Skeletal muscle cell (primary cell): ENCODE measurements around the gene MACROD2.

ENCODE experiments used
- DNase-seq: peaks from one replicate; pipeline ENCODE4 v3.0.0-alpha.2; 2010; ENCODE audit warnings: low read depth
- H3K4me3 ChIP-seq: 2 replicates; pipeline ENCODE4 v1.5.1; 2011; ENCODE audit warnings: low read depth, mild to moderate bottlenecking, control low read depth, low read length, moderate library complexity

The MACROD2 gene

DNA sequence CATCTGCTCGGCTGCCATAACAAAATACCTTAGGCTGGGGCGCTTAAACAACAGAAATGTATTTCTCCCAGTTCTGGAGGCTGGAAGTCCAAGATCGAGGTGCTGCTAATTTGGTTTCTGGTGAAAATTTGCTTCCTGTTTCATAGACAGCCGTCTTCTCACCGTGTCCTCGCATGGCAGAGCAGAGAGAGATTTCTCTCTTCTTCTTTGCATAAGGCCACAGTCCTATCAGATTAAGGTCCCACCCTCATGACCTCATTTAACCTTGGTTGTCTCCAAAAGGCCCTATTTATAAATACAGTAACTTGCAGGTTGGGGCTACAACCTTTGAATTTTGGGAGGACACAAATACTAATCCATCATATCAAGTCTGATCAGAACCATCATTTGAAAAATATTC, 2033.6 kb downstream of the MACROD2 start:
- H3K4me3 ChIP-seq, result no peak overlapping the region
- no peak for DNase-seq

GRCh38 chr20:16030253-16030652, 2034.9 kb downstream of the MACROD2 start:
- no peak overlapping the region for H3K4me3 ChIP-seq
- DNase-seq, result no peak

GRCh38 chr20:16035576-16035975, 2040.3 kb downstream of the MACROD2 start:
- no peak overlapping the region for H3K4me3 ChIP-seq
- no peak for DNase-seq

DNA sequence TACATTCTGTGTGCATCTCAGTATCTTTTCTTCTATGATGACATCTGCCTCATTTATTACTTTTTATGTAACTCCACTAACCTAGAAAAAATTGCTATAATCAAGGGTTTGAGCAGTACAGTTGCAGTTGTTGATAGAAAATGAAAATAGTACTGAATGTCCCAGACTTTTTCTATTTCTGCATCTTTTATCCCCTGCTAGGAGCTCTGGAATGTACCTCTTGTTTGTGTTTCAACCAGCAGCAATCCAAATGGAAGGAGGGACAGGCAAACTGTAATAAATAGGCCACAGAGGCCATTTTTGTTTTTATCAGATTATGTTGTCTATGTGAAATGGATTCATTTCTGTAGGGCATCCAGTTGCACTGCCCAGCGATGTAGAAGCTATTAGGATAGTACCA, 2041.0 kb downstream of the MACROD2 start:
- no peak for DNase-seq

DNA sequence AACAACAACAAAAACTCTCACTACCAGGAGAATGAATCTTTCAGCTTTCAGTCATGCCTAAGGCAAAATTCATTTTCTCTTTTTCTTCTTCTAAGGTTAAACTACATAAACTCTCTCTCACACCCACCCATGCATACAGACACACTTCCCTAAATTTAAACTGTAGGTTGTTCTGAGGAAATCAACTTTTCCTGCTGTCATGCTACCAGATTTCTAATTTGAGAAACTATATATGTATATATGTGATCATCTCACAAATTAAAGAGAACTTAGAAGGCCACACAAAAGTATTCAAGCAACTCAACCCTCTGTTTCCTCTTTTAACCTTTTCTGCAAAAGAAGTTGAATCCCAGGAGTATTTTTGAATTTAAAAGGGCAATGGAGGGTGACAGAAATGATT, 2045.4 kb downstream of the MACROD2 start:
- DNase-seq, result no peak
- no peak overlapping the region for H3K4me3 ChIP-seq

More for the DNA sequence above, 2041.0 kb downstream of the MACROD2 start:
- H3K4me3 ChIP-seq, result no peak overlapping the region

- DNase-seq, result no peak
- no peak overlapping the region for H3K4me3 ChIP-seq
Measured at GRCh38 chr20:16042731-16043130, 2047.4 kb downstream of the MACROD2 start.

DNA sequence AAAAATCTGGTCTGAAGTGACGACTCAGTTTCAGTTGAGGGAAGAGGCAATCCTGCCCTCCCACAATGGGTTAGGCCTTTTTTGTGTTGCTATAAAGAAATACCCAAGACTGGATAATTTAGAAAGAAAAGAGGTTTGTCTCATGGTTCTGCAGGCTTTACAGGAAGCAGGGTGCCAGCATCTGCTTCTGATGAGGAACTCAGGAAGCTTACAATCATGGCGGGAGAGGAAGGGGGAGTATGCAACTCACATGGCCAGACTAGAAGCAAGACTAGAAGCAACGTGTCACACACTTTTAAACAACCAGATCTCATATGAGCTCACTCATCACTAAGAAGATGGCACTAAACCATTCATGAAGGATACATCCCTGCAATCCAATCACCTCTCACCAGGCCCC, 2048.6 kb downstream of the MACROD2 start:
- H3K4me3 ChIP-seq, result no peak overlapping the region
- no peak for DNase-seq

GRCh38 chr20:16048876-16049275, 2053.6 kb downstream of the MACROD2 start:
- no peak for DNase-seq
- no peak overlapping the region for H3K4me3 ChIP-seq

- DNase-seq, result no peak
- no peak overlapping the region for H3K4me3 ChIP-seq
Measured at GRCh38 chr20:16049529-16050093, 2054.3 kb downstream of the MACROD2 start.

DNA sequence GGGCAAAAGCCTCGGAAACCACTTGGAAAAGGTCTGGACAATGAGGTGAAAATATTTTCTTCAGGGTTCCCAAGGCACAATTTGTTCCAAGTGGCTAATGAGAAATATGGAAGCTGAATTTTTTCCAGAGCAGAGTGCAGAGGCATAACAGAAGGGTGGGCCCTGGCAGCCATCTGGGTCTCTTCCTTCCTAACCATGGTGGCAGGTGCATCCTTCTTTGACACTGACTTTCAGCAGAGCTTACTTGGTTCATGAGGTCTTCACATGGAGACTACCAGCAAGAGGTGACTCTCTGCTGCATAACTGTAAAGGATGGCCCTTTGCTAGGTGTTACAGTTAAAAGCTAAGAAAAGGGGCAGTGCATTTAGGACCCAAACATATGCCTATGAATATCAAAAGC, 2055.1 kb downstream of the MACROD2 start:
- no peak overlapping the region for H3K4me3 ChIP-seq
- no peak for DNase-seq

DNA sequence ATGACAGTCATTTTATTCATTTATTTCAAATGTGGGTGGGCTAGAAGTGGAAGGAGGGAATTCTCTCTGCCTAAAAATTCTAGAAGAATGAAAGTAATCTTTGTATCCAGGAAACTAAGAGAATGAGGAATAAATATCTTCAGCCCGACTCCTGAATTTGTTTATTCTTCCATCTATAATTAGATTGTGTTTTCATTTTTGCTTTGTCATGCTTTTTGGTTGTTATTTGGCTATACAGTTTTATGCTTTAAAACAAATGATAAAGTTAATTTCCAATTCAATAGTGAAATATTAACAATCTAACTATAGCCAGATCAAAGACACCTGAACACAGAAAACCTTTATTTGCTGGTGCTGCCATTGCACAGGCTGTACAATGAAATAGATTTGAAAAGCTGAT, 2056.7 kb downstream of the MACROD2 start:
- DNase-seq, result no peak
- no peak overlapping the region for H3K4me3 ChIP-seq

DNA sequence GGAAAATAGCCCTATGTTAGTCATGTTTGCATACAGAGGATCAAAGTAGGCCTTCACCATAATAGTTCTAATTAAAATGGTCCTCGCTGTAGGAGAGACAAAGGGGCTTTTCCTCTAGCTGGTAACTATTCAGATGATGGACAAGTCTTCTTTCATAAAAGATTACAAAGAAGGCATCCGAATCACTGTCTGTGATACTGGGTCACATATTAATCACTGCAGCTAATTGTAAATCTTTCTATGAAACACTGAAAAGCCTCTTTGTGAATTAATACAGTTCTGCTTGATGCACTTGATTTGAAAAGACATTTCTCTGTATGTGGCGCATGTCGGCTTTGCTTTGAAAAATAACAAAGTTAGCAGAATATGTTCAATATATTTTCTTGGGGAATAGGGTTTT, 2057.1 kb downstream of the MACROD2 start:
- no peak for DNase-seq
- no peak overlapping the region for H3K4me3 ChIP-seq

DNA sequence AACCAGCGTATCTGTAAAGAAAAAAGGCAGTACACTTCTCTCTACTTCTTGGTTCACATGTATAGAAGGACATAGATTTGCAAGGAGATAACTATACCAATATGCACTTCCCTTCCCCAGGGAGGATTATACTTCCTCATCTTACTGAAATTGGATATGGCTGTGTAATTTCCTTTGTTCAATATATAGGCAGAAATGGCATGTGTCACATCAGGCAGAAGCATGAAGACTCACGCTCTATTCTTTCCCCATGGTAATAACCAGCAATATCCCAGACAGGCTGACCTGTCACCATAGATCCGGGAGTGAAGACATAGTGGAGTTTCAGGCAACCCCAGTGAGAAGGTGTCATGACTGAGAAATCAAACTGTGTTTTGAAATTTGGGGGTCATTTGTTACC, 2059.7 kb downstream of the MACROD2 start:
- no peak for DNase-seq
- no peak overlapping the region for H3K4me3 ChIP-seq

GRCh38 chr20:16057651-16058050, 2062.3 kb downstream of the MACROD2 start:
- no peak overlapping the region for H3K4me3 ChIP-seq
- no peak for DNase-seq

DNA sequence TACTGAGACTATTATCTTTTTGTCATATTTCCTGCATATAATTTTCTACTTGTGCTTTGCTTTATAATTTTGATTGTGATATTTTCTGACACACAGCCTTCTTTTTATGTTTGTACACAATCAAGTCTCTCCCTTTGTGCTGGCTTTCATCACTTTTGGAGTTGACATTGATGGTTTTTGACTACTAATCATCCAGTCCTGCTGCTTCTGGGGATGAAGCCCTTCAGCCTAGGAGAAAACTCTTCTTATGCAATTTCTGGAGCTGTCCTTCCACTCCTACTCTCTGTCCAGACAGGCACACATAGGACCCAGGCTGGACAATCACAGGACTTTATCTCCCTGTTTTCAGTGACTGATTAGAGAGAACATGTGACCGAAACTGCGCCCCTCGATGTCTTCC, 2063.0 kb downstream of the MACROD2 start:
- no peak for DNase-seq
- H3K4me3 ChIP-seq, result no peak overlapping the region

DNA sequence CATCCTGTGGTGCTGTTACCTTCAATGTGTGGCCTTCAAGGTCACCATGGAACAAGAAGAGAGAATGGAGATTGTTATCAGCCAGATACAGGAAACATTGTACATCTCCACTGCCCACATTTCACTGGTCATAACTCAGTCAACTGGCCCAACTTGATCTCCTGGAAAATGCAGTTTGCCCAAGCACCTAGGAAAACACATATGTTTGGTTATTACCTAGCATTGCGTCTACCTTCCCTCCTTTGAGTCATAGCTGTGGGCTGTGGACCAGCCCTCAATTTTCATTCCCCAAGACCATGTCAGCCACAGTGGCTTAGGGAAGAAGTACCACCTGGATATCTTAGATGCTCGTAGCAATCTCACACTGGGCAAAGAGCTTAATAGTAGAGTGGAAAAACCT, 2064.5 kb downstream of the MACROD2 start:
- no peak for DNase-seq
- no peak overlapping the region for H3K4me3 ChIP-seq

DNA sequence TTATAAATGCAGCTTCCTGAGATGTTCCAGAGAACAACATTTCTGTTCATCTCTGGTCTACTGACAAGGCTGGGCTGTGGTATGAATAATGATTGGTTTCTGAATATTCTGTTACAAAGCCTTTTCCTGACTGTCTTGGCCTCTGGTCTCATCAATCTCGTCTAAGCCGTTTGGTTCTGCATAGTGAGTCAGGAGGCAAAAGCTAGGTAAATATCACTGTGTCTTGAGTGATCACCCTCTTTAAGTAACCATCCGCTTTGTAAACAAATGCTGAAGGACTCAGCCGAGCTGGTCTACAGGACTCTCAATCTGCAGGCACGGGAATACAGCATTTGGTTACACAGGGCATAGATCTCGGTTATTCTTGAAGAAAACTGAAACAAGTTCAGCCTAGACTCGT, 2066.0 kb downstream of the MACROD2 start:
- H3K4me3 ChIP-seq, result no peak overlapping the region
- DNase-seq, result no peak

GRCh38 chr20:16062661-16063581, 2067.6 kb downstream of the MACROD2 start:
- peak; percentile 13 for DNase-seq
- no peak overlapping the region for H3K4me3 ChIP-seq

DNA sequence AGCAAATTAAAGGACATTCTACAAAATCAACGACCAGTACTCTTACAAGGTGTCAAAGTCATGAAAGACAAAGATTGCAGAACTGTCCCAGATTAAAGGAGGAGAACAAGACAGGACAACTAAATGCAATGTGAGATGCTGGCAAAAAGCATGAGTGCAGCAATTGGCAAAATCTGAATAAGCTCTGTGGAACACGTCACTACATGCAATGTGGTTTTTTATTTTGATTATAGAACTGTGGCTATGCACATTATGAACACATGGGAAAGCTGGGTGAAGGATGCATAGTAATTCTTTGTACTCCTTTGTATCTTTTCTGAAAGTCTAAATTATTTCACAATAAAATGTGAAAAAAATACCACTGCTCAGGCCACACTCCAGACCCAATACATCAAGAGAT, 2068.6 kb downstream of the MACROD2 start:
- DNase-seq, result no peak
- H3K4me3 ChIP-seq, result no peak overlapping the region

- H3K4me3 ChIP-seq, result no peak overlapping the region
- no peak for DNase-seq
Measured at GRCh38 chr20:16064989-16065707, 2069.8 kb downstream of the MACROD2 start.
